HepG2 (cell line): ENCODE results near the gene FMC1. TPM values are rescaled to one million over a fixed set of nuclear protein-coding genes. Genes with fewer than 3 reads are reported as not detected.
A peak's percentile ranks its signal among the peaks of the same experiment; 100 is the strongest.

ENCODE experiments used
- MIER3 ChIP-seq: IDR thresholded peaks from 2 replicates; pipeline ENCODE4 v1.6.1; 2016; ENCODE audit warnings: missing compliant biosample characterization, borderline replicate concordance
- MIXL1 ChIP-seq: IDR thresholded peaks from 2 replicates; pipeline ENCODE4 v1.6.1; 2016
- MXI1 ChIP-seq: IDR thresholded peaks from 3 replicates; pipeline ENCODE4 v1.6.1; 2012; ENCODE audit warnings: low read depth, low read length, inconsistent platforms, borderline replicate concordance
- NAIF1 ChIP-seq: sonication (generic); formaldehyde crosslinking; IDR thresholded peaks from 2 replicates; pipeline ENCODE4 v1.5.0; 2020; ENCODE audit warnings: mild to moderate bottlenecking, missing genetic modification reagents, borderline replicate concordance
- PHF20 ChIP-seq: sonication (generic); formaldehyde crosslinking; IDR thresholded peaks from 2 replicates; pipeline ENCODE4 v1.5.0; 2020; ENCODE audit warnings: mild to moderate bottlenecking, missing genetic modification reagents
- PHF21A ChIP-seq: sonication (generic); formaldehyde crosslinking; IDR thresholded peaks from 2 replicates; pipeline ENCODE4 v1.5.0; 2020; ENCODE audit warnings: mild to moderate bottlenecking, missing genetic modification reagents
- SETDB1 ChIP-seq: sonication (generic); formaldehyde crosslinking; IDR thresholded peaks from 2 replicates; pipeline ENCODE4 v1.5.1; 2020; ENCODE audit warnings: missing genetic modification reagents, mild to moderate bottlenecking, borderline replicate concordance
- SRY ChIP-seq: sonication (generic); formaldehyde crosslinking; IDR thresholded peaks from 2 replicates; pipeline ENCODE4 v1.8.0; 2022; ENCODE audit warnings: mild to moderate bottlenecking, missing genetic modification reagents
- TBX2 ChIP-seq: sonication (generic); formaldehyde crosslinking; IDR thresholded peaks from 2 replicates; pipeline ENCODE4 v1.5.0; 2020; ENCODE audit warnings: missing genetic modification reagents, mild to moderate bottlenecking, borderline replicate concordance
- TCF7 ChIP-seq: sonication (generic); IDR thresholded peaks from 2 replicates; pipeline ENCODE4 v1.6.1; 2016; ENCODE audit warnings: antibody characterized with exemption, low read depth
- TFAP4 ChIP-seq: sonication (generic); IDR thresholded peaks from 2 replicates; pipeline ENCODE4 v1.6.1; 2016; ENCODE audit warnings: low read depth, borderline replicate concordance
- ZFP41 ChIP-seq: sonication (generic); formaldehyde crosslinking; IDR thresholded peaks from 2 replicates; pipeline ENCODE4 v1.4.0; 2020; ENCODE audit warnings: mild to moderate bottlenecking, missing genetic modification reagents, borderline replicate concordance
- ZFX ChIP-seq: sonication (generic); formaldehyde crosslinking; IDR thresholded peaks from 2 replicates; pipeline ENCODE4 v1.4.0; 2020; ENCODE audit warnings: mild to moderate bottlenecking, low read depth, missing genetic modification reagents, moderate library complexity
- ZMYM4 ChIP-seq: sonication (generic); formaldehyde crosslinking; IDR thresholded peaks from 2 replicates; pipeline ENCODE4 v1.8.1; 2023; ENCODE audit warnings: mild to moderate bottlenecking, missing genetic modification reagents
- ZNF282 ChIP-seq: fragments of 450-650 bp; IDR thresholded peaks from 2 replicates; pipeline ENCODE4 v1.6.1; 2018; ENCODE audit not compliant: partially characterized antibody
- ZNF431 ChIP-seq: sonication (generic); formaldehyde crosslinking; IDR thresholded peaks from 2 replicates; pipeline ENCODE4 v1.9.0; 2022; ENCODE audit warnings: missing genetic modification reagents, low read depth, mild to moderate bottlenecking, borderline replicate concordance
- ZNF564 ChIP-seq: sonication (generic); formaldehyde crosslinking; IDR thresholded peaks from 2 replicates; pipeline ENCODE4 v1.8.1; 2023; ENCODE audit warnings: mild to moderate bottlenecking, missing genetic modification reagents
- ZNF577 ChIP-seq: sonication (generic); formaldehyde crosslinking; IDR thresholded peaks from 2 replicates; pipeline ENCODE4 v1.4.0; 2020; ENCODE audit warnings: mild to moderate bottlenecking, low read depth, missing genetic modification reagents, borderline replicate concordance
- ZNF709 ChIP-seq: sonication (generic); formaldehyde crosslinking; IDR thresholded peaks from 2 replicates; pipeline ENCODE4 v1.5.0; 2020; ENCODE audit warnings: mild to moderate bottlenecking, missing genetic modification reagents
- polyA plus RNA-seq, 8 experiments: library from polyadenylated mRNA; depleted of rRNA in 3 of 8; stranded (reverse) in 7 of 8; unstranded in 1 of 8; fragments of >200 nt; fragmentation: Illumina TruSeq in 4 of 8; extraction: Trizol in 4 of 8; gene quantifications; 2 replicates each; pipeline versions ENCODE4 v1.2.1 to v1.2.3, GENCODE V29; 2011 to 2016; ENCODE audit warnings: low read depth in 4 of 8, missing spikeins in 1 of 8, mixed read lengths in 1 of 8; ENCODE audit not compliant: insufficient read depth in 1 of 8
- total RNA-seq, 5 experiments: library from RNA; depleted of rRNA; stranded (reverse); fragments of >200 nt; fragmentation: Illumina TruSeq; extraction: Trizol; gene quantifications; 2 replicates each; pipeline ENCODE4 v1.2.3, GENCODE V29; 2016; ENCODE audit warnings: low read depth in 1 of 5
- TF ChIP-seq, protein P1 (sequence below): sonication (generic); formaldehyde crosslinking; IDR thresholded peaks from 2 replicates; pipeline ENCODE4 v1.8.0; 2022; ENCODE audit warnings: mild to moderate bottlenecking, missing genetic modification reagents, borderline replicate concordance
- TF ChIP-seq, protein P2 (sequence below): IDR thresholded peaks from 2 replicates; pipeline ENCODE4 v1.6.1; 2016; ENCODE audit warnings: mild to moderate bottlenecking, missing biosample characterization, missing genetic modification reagents
- TF ChIP-seq, protein P3 (sequence below): sonication (generic); formaldehyde crosslinking; IDR thresholded peaks from 2 replicates; pipeline ENCODE4 v1.5.1; 2020; ENCODE audit warnings: mild to moderate bottlenecking, missing genetic modification reagents, moderate library complexity

The FMC1 gene
- total and polyA plus RNA-seq, 2 of the 13 experiments (the other 11 are each of a cell fraction or from before 2014, with no cell fraction given) = 39.2 to 50.7 TPM

GRCh38 chr7:139341058-139341775 is at the start of gene FMC1 (continued):
- TF ChIP-seq MIER3 (CRISPR knock-in tag) (0 out of 2 replicates have a peak, but pooled peaks have one; percentile 23), ZNF282 (no peak), ZNF709 (peak; percentile 70; the same call in 1 of the 2 replicates), TCF7 (0 out of 2 replicates have a peak, but pooled peaks have one; percentile 8), ZFP41 (CRISPR knock-in tag) (peak; percentile 87; the same call in 1 of the 2 replicates), SETDB1 (CRISPR knock-in tag) (no peak), NAIF1 (CRISPR knock-in tag) (peak; percentile 46; the same call in 1 of the 2 replicates), ZFX (CRISPR knock-in tag) (peak; percentile 88), MXI1 (peak; percentile 11; the same call in 1 of the 3 replicates), PHF20 (CRISPR knock-in tag) (peak; percentile 66), ZNF431 (CRISPR knock-in tag) (0 out of 2 replicates have a peak, but pooled peaks have one; percentile 15), PHF21A (CRISPR knock-in tag) (peak; percentile 97), MIXL1 (CRISPR knock-in tag) (0 out of 2 replicates have a peak, but pooled peaks have one; percentile 11), TBX2 (CRISPR knock-in tag) (peak; percentile 36; the same call in 1 of the 2 replicates), TFAP4 (peak; percentile 34; the same call in 1 of the 2 replicates), ZMYM4 (CRISPR knock-in tag) (peak; percentile 48), ZNF564 (peak; percentile 65; the same call in 1 of the 2 replicates), ZNF577 (CRISPR knock-in tag) (no peak), SRY (no peak; the same call in 1 of the 2 replicates)
- TF ChIP-seq, protein P1, sequence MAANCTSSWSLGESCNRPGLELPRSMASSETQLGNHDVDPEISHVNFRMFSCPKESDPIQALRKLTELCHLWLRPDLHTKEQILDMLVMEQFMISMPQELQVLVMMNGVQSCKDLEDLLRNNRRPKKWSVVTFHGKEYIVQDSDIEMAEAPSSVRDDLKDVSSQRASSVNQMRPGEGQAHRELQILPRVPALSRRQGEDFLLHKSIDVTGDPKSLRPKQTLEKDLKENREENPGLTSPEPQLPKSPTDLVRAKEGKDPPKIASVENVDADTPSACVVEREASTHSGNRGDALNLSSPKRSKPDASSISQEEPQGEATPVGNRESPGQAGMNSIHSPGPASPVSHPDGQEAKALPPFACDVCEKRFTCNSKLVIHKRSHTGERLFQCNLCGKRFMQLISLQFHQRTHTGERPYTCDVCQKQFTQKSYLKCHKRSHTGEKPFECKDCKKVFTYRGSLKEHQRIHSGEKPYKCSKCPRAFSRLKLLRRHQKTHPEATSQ (CRISPR knock-in tag) = peak; percentile 65; the same call in 1 of the 2 replicates
- TF ChIP-seq, protein P2, sequence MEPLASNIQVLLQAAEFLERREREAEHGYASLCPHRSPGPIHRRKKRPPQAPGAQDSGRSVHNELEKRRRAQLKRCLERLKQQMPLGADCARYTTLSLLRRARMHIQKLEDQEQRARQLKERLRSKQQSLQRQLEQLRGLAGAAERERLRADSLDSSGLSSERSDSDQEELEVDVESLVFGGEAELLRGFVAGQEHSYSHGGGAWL = peak; percentile 17; the same call in 1 of the 2 replicates
- TF ChIP-seq, protein P3, sequence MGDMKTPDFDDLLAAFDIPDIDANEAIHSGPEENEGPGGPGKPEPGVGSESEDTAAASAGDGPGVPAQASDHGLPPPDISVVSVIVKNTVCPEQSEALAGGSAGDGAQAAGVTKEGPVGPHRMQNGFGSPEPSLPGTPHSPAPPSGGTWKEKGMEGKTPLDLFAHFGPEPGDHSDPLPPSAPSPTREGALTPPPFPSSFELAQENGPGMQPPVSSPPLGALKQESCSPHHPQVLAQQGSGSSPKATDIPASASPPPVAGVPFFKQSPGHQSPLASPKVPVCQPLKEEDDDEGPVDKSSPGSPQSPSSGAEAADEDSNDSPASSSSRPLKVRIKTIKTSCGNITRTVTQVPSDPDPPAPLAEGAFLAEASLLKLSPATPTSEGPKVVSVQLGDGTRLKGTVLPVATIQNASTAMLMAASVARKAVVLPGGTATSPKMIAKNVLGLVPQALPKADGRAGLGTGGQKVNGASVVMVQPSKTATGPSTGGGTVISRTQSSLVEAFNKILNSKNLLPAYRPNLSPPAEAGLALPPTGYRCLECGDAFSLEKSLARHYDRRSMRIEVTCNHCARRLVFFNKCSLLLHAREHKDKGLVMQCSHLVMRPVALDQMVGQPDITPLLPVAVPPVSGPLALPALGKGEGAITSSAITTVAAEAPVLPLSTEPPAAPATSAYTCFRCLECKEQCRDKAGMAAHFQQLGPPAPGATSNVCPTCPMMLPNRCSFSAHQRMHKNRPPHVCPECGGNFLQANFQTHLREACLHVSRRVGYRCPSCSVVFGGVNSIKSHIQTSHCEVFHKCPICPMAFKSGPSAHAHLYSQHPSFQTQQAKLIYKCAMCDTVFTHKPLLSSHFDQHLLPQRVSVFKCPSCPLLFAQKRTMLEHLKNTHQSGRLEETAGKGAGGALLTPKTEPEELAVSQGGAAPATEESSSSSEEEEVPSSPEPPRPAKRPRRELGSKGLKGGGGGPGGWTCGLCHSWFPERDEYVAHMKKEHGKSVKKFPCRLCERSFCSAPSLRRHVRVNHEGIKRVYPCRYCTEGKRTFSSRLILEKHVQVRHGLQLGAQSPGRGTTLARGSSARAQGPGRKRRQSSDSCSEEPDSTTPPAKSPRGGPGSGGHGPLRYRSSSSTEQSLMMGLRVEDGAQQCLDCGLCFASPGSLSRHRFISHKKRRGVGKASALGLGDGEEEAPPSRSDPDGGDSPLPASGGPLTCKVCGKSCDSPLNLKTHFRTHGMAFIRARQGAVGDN (CRISPR knock-in tag) = peak; percentile 92
